Measurements from ENCODE around the gene RAD51. TPM values are rescaled to one million over a fixed set of nuclear protein-coding genes. Genes with fewer than 3 reads are reported as not detected.

The RAD51 gene
- total and polyA plus RNA-seq, 9 donors, result 3.6 to 13.3 (median 10.0) TPM

DNA sequence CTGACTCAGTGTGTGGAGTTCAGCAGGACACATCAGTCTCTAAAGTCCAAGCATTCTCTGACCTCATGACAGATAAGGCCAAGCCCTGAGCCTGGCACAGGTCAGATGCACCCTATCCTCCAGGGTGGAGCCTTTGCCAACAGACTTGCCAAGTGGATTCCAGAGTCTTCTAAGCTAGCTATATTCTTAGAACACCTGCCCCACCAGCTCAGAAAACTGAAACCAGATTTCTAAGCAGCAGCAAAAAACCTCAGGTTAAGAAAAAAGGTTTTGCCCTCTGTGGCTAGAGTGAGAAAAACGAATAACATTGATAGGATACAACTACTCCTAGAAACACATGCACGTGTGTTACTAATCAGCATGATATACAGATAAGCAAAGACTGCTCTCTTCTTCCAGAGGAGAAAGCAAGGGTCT is 48.5 kb downstream of the RAD51 start:
- no peak overlapping the region for H3K4me3 ChIP-seq (ENCODE audit: low read length)
- DNase-seq, result no peak
- no peaks in the 10 kb centered on the region for H3K27me3 ChIP-seq (ENCODE audit: control insufficient read depth, insufficient read depth, low read length)
- no CpG with 5 or more reads among the region's 2 CpGs for WGBS (ENCODE audit: insufficient coverage)
- H3K27ac ChIP-seq (ENCODE audit: low read length), result no peak overlapping the region
- H3K36me3 ChIP-seq (ENCODE audit: control insufficient read depth, insufficient read depth, low read length), result peaks cover 61% of the 10 kb centered on the region
- H3K4me1 ChIP-seq (ENCODE audit: control insufficient read depth, insufficient read depth, low read length), result peaks cover 2% of the 10 kb centered on the region
- no peaks in the 10 kb centered on the region for H3K9me3 ChIP-seq (replicated peaks; ENCODE audit: control insufficient read depth, low read depth, low read length)

DNA sequence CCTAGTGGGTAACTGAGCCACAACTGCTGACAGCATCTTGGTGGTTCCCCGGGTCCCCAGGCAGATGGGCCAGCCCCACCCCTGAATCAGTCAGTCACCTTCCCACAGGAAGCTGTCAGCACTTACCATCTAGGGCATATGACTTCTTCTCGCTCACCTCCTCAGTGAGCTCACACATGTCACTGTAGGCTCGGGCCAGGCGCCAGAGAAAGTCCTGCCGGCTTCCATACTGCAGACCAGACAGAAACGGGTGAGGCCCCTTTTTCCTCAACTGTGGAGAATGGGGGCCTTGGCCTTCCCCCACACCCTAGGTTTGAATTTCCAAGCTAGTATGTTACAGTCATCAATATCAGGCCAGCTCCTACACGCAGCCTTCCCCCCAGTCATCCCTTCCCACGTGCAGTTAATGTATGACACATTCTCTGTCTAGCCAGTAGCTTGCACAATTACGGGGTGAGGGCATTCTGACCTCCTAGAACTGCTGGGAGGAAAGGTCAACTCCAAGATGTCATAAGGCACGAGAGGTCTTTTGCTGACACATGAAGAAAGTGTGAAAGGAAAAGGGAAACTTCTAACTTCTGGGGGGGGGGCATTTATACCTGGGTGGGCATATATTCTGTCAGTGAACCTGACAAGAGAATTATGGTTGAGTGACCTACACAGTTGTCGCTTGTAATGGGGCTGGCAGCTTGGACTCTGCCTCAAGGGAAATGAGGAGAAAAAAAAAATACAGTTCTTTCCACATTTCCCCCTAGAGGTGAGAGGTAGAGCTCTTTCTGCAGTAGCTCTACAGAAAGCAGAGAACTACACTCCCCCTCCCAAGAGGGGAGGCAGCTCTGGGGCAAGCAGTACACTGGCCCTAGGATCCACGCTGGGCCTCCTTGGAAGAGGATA is 49.2 kb downstream of the RAD51 start:
- Histone ChIP-seq H3K4me3 (ENCODE audit: low read length) (no peak overlapping the region), H3K9me3 (replicated peaks; ENCODE audit: control insufficient read depth, low read depth, low read length) (no peaks in the 10 kb centered on the region), H3K27ac (ENCODE audit: low read length) (no peak overlapping the region), H3K27me3 (ENCODE audit: control insufficient read depth, insufficient read depth, low read length) (no peaks in the 10 kb centered on the region), H3K36me3 (ENCODE audit: control insufficient read depth, insufficient read depth, low read length) (peaks cover 58% of the 10 kb centered on the region), H3K4me1 (ENCODE audit: control insufficient read depth, insufficient read depth, low read length) (peaks cover 2% of the 10 kb centered on the region)
- no peak for DNase-seq
- 50% methylated on average over 6 of the region's 12 CpGs for WGBS (ENCODE audit: insufficient coverage)

DNA sequence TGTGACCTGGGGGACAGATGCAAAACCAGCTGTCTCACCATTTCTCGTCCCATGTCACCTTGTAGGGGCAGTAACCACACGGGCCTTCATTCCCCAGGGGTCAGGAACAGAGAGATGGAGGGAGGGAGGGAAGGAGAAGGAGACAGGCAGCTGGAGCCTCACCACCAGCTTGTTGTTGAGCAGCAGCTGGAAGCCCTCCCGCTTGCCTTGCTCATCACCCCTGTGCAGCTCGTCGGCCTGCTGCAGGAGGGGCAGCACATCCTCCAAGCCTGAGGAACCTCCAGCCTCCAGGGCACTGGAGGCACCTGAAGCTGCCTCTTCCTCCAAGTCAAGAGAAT is 49.8 kb downstream of the RAD51 start:
- Histone ChIP-seq H3K4me3 (ENCODE audit: low read length) (no peak overlapping the region), H3K36me3 (ENCODE audit: control insufficient read depth, insufficient read depth, low read length) (peaks cover 58% of the 10 kb centered on the region), H3K27ac (ENCODE audit: low read length) (no peak overlapping the region), H3K4me1 (ENCODE audit: control insufficient read depth, insufficient read depth, low read length) (peaks cover 2% of the 10 kb centered on the region), H3K9me3 (replicated peaks; ENCODE audit: control insufficient read depth, low read depth, low read length) (no peaks in the 10 kb centered on the region), H3K27me3 (ENCODE audit: control insufficient read depth, insufficient read depth, low read length) (no peaks in the 10 kb centered on the region)
- no peak for DNase-seq
- 66% methylated on average over 4 of the region's 5 CpGs for WGBS (ENCODE audit: insufficient coverage)

DNA sequence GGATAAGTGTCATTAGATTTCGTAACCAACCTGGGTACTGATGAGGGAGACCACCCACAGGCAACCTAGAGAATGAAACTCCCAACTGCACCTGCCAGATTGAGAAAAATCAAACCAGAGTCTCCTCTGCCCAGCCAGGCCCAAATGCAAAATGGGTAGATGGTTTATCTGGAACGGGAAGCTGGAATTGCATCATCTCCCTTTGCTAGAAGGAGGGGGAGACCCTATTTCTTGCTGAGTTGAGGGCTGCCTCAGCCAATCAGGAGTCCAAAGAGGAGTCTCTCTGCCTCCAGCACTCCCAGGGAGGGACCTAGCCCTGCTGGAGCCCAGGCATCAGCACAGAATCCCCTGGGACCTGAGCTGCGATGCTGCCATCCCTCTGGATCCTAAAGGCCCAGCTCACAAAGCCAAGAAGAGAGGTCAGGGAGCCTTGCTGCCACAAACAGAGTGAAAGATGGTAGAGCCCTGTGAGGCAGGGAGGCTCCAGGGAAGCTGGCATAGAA is 52.0 kb downstream of the RAD51 start:
- no peak overlapping the region for H3K27ac ChIP-seq (ENCODE audit: low read length)
- H3K4me1 ChIP-seq (ENCODE audit: control insufficient read depth, insufficient read depth, low read length), result peaks cover 2% of the 10 kb centered on the region
- peaks cover 67% of the 10 kb centered on the region for H3K36me3 ChIP-seq (ENCODE audit: control insufficient read depth, insufficient read depth, low read length)
- no CpG with 5 or more reads among the region's 3 CpGs for WGBS (ENCODE audit: insufficient coverage)
- no peak for DNase-seq
- H3K9me3 ChIP-seq (replicated peaks; ENCODE audit: control insufficient read depth, low read depth, low read length), result no peaks in the 10 kb centered on the region
- H3K27me3 ChIP-seq (ENCODE audit: control insufficient read depth, insufficient read depth, low read length), result no peaks in the 10 kb centered on the region
- H3K4me3 ChIP-seq (ENCODE audit: low read length), result no peak overlapping the region

DNA sequence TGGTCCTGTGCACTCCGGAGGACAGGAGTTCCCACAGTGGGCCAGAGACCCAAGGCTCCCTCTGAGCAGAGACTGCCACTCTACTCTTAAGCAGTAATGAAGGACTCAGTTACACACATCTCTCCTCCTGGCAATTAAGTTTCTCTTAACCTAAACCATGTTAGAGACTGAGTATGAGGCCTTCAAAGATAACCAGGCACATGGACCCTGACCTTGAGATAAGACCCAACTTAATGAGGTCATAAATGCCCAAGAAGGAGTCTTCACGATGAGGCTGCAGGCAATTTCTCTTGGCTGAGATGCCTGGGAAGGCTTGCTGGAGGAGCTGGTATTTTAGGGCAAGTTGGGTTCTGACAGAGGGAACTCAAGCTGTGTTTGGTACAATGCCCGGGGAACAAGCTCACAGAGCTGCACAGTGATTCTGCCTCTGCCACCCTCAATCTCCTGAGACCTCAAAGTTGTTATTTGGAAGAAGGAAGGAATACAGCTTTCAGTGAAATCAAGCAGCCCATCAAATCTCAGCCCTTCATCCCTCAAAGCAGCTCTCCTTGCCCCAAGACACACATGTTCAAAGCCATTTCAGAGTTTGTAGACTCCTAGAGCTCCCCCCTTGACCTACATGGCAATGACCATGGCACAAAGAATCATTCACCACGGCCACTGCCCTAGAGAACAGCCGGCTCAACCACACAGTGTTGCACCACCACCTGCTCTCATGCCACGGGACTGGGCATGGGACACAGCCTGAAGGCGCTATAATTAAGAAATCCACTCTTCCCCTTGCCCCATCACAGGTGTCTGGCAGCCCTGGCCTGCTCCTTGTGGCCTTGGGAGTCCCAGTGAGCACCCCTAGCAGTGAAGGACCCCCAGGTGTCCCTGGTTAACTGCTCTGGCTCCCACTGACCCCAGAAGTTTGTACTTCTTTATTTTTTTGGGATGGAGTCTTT is 53.0 kb downstream of the RAD51 start:
- peaks cover 65% of the 10 kb centered on the region for H3K36me3 ChIP-seq (ENCODE audit: control insufficient read depth, insufficient read depth, low read length)
- H3K27ac ChIP-seq (ENCODE audit: low read length), result no peak overlapping the region
- 71% methylated on average over 6 of the region's 7 CpGs for WGBS (ENCODE audit: insufficient coverage)
- H3K4me1 ChIP-seq (ENCODE audit: control insufficient read depth, insufficient read depth, low read length), result peaks cover 2% of the 10 kb centered on the region
- no peaks in the 10 kb centered on the region for H3K27me3 ChIP-seq (ENCODE audit: control insufficient read depth, insufficient read depth, low read length)
- H3K4me3 ChIP-seq (ENCODE audit: low read length), result no peak overlapping the region
- no peaks in the 10 kb centered on the region for H3K9me3 ChIP-seq (replicated peaks; ENCODE audit: control insufficient read depth, low read depth, low read length)
- DNase-seq, result no peak

DNA sequence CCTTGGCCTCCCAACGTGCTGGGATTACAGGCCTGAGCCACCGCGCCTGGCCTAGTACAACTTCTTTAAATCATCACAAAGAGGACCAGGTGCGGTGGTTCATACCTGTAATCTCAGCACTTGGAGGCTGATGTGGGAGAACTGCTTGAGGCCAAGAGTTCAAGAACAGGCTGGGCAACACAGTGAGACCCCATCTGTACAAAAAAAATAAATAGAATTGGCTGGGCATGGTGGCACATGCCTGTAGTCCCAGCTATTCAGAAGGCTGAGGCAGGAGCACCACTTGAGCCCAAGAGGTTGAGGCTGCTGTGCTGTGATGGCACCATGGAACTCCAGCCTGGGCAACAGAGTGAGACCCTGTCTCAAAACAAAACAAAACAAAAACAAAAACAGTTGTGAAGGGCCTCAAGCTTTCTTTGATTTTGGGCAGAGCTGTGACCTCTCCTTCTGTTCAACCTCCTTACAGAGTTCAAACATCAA is 54.2 kb downstream of the RAD51 start:
- Histone ChIP-seq H3K9me3 (replicated peaks; ENCODE audit: control insufficient read depth, low read depth, low read length) (no peaks in the 10 kb centered on the region), H3K36me3 (ENCODE audit: control insufficient read depth, insufficient read depth, low read length) (peaks cover 54% of the 10 kb centered on the region)
- no CpG with 5 or more reads among the region's 4 CpGs for WGBS (ENCODE audit: insufficient coverage)

DNA sequence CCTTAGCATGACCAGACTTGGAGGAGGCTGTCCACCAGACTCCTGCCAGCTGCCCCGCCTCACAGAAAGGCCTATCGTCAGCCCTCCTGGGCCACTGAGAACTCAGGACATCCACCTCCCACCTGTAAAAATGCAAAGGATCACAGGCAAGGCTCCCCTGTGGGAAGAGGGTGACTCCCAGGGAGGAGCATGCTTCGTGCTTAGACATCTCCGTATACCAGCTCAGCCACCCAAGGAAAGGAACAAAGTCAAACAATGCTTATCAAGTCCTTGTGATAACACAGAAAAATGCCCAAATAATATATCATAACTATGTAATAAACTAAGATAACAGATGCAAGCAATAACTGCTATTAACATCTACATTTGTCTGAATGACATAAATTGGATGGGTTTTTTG is 55.9 kb downstream of the RAD51 start:
- Histone ChIP-seq H3K4me1 (ENCODE audit: control insufficient read depth, insufficient read depth, low read length) (peaks cover 10% of the 10 kb centered on the region), H3K36me3 (ENCODE audit: control insufficient read depth, insufficient read depth, low read length) (peaks cover 39% of the 10 kb centered on the region), H3K4me3 (ENCODE audit: low read length) (no peak overlapping the region), H3K9me3 (replicated peaks; ENCODE audit: control insufficient read depth, low read depth, low read length) (no peaks in the 10 kb centered on the region), H3K27me3 (ENCODE audit: control insufficient read depth, insufficient read depth, low read length) (no peaks in the 10 kb centered on the region), H3K27ac (ENCODE audit: low read length) (no peak overlapping the region)
- no peak for DNase-seq
- WGBS (ENCODE audit: insufficient coverage), result 100% methylated on average over 2 of the region's 4 CpGs

More for the DNA sequence above, 54.2 kb downstream of the RAD51 start:
- Histone ChIP-seq H3K4me1 (ENCODE audit: control insufficient read depth, insufficient read depth, low read length) (peaks cover 4% of the 10 kb centered on the region), H3K27me3 (ENCODE audit: control insufficient read depth, insufficient read depth, low read length) (no peaks in the 10 kb centered on the region), H3K4me3 (ENCODE audit: low read length) (no peak overlapping the region), H3K27ac (ENCODE audit: low read length) (no peak overlapping the region)
- no peak for DNase-seq

DNA sequence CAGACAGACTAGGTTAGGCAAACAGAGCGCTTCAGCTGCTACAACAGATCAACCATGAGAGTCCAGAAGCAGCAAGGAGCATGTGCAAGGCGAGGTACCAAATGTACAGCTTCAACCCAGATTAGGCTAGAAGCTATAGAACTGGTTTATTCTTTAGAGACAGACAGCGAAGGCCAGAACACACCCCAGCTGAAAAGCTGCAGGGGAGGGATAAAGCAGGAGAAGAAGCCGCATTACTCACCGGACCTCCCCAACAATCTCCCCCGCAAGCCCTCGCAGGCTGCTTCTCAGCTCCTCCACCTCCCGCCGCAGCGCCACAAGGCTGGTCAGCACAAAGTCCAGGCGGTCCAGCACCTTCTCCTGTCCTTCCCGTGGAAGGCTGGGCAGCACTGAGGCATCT is 56.8 kb downstream of the RAD51 start:
- no peak overlapping the region for H3K27ac ChIP-seq (ENCODE audit: low read length)
- H3K36me3 ChIP-seq (ENCODE audit: control insufficient read depth, insufficient read depth, low read length), result peaks cover 38% of the 10 kb centered on the region
- no peak overlapping the region for H3K4me3 ChIP-seq (ENCODE audit: low read length)
- DNase-seq, result no peak
- H3K27me3 ChIP-seq (ENCODE audit: control insufficient read depth, insufficient read depth, low read length), result no peaks in the 10 kb centered on the region
- WGBS (ENCODE audit: insufficient coverage), result 89% methylated on average over 3 of the region's 12 CpGs
- H3K4me1 ChIP-seq (ENCODE audit: control insufficient read depth, insufficient read depth, low read length), result peaks cover 11% of the 10 kb centered on the region
- H3K9me3 ChIP-seq (replicated peaks; ENCODE audit: control insufficient read depth, low read depth, low read length), result no peaks in the 10 kb centered on the region

DNA sequence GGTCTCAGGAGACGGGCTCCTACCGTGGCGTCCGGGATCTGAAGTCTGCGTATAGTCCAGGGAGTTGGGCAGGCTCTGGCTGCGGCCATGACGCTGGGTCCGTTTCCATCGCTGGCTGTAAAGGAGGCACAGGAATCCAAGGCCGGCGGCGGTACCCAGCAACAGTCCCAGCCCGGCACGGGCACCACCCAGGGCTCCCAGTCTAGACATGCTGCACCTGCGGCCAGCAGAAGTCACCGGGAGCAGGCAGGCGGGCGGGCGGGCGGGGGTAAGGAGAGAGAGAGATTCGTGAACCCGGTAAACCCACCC is 59.6 kb downstream of the RAD51 start:
- Histone ChIP-seq H3K27me3 (ENCODE audit: control insufficient read depth, insufficient read depth, low read length) (no peaks in the 10 kb centered on the region), H3K4me1 (ENCODE audit: control insufficient read depth, insufficient read depth, low read length) (peaks cover 11% of the 10 kb centered on the region), H3K9me3 (replicated peaks; ENCODE audit: control insufficient read depth, low read depth, low read length) (no peaks in the 10 kb centered on the region), H3K27ac (ENCODE audit: low read length) (peak overlapping the region; percentile 82), H3K36me3 (ENCODE audit: control insufficient read depth, insufficient read depth, low read length) (peaks cover 23% of the 10 kb centered on the region), H3K4me3 (ENCODE audit: low read length) (peak overlapping the region; percentile 94)
- no peak for DNase-seq
- WGBS (ENCODE audit: insufficient coverage), result under 1% methylated on average over 20 of the region's 22 CpGs

All from muscle of leg (tissue), 11 donors.